Testis (tissue), 2 donors: Measurements from ENCODE around the gene PEX3.

Experiments
- POLR2A ChIP-seq: fragments of 450-650 bp; IDR thresholded peaks from one replicate; pipeline ENCODE4 v1.6.1; 2017; ENCODE audit warnings: antibody characterized with exemption, mild to moderate bottlenecking, moderate library complexity
- TF ChIP-seq, protein P1 (sequence below), 3 experiments: fragments of 450-650 bp in 2 of 3; fragments of 200-600 bp in 1 of 3; sonication (generic) in 1 of 3; IDR thresholded peaks; one replicate each; pipeline ENCODE4 v1.5.1; 2016 to 2019; ENCODE audit warnings: antibody characterized with exemption in 3 of 3, mild to moderate bottlenecking in 2 of 3, moderate library complexity in 1 of 3

DNA sequence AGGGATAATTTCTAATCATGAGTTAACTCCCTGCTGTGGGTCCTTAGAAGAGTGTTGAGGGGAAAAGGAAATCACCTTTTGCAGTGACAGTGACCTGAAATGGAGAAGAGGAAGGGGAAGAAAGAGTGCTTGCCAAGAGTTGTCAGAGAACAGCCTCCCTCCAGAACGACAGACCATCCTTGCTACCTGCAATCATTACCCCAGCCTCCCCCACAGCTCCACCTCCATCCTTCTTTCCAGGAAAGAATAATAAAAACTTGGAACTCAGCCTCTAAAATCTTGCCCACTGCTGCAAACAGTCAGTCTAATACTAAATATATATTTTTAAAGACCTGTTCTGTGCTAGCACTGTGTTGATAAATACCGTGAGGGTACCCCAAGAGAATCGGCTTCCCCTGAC lies 89.6 kb downstream of the PEX3 start:
- TF ChIP-seq, protein P1, sequence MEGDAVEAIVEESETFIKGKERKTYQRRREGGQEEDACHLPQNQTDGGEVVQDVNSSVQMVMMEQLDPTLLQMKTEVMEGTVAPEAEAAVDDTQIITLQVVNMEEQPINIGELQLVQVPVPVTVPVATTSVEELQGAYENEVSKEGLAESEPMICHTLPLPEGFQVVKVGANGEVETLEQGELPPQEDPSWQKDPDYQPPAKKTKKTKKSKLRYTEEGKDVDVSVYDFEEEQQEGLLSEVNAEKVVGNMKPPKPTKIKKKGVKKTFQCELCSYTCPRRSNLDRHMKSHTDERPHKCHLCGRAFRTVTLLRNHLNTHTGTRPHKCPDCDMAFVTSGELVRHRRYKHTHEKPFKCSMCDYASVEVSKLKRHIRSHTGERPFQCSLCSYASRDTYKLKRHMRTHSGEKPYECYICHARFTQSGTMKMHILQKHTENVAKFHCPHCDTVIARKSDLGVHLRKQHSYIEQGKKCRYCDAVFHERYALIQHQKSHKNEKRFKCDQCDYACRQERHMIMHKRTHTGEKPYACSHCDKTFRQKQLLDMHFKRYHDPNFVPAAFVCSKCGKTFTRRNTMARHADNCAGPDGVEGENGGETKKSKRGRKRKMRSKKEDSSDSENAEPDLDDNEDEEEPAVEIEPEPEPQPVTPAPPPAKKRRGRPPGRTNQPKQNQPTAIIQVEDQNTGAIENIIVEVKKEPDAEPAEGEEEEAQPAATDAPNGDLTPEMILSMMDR (IDR thresholded peaks at IDR 0.05), result no peak
- no peak for TF ChIP-seq POLR2A
